ENCODE measurements around the gene HES6.
A peak's percentile ranks its signal among the peaks of the same experiment; 100 is the strongest.
"Not testable (repeated sequence)": the region's sequence is repeated elsewhere in the genome, so short reads cannot be mapped to it uniquely, and the experiment has no call there.

HES6 gene

GRCh38 chr2:238273433-238273832 is 33.6 kb upstream of the HES6 start:
- not testable (repeated sequence) for DNase-seq (ENCODE audit: low read depth in 2 of 2)

DNA sequence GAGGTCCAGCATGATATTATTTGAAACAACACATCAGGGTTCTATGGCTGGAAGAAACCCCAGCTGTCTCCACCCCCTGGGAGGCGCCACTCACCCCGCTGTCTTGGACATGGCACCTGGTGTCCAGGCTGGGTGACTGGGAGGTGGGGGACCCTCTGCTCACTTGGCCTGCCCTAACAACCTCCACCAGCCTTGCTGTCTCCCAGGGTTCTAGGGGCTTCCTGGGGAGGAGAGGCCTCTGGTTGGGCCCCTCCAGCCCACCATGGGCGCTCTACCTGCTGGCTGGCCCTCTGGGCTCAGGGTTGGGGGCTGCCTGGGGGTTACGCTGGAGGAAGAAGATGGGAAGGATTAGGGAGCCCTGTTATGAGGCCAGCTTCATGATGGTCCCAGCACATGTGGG is 32.3 kb upstream of the HES6 start:
- DNase-seq (ENCODE audit: low read depth in 2 of 2), result no peak

GRCh38 chr2:238271686-238272085 is 31.8 kb upstream of the HES6 start:
- DNase-seq (ENCODE audit: low read depth in 2 of 2), result not testable (repeated sequence)

DNA sequence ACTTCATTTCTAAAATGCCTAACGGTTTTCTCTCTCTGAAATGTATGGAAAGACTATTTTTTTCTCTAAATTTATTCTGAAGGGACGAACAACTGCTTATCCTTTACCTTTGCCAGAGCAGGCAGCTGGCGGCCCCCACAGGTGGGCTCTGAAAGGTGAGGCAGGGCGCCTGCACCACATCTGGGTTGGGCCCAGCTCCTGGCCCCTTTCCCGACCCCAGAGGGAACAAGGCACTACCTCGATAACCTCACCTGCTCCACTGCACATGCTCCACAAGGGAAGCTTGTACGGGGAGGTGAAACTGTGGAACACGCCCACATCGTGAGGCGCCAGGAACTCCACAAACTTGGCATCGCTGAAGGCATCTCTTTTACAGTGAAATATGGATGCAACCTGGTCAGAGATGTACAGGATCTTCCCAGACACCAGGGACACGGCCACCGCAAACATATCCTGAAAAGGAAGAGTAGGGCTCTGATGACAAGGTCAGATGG is 31.3 kb upstream of the HES6 start:
- DNase-seq (ENCODE audit: low read depth in 2 of 2), result no peak

DNA sequence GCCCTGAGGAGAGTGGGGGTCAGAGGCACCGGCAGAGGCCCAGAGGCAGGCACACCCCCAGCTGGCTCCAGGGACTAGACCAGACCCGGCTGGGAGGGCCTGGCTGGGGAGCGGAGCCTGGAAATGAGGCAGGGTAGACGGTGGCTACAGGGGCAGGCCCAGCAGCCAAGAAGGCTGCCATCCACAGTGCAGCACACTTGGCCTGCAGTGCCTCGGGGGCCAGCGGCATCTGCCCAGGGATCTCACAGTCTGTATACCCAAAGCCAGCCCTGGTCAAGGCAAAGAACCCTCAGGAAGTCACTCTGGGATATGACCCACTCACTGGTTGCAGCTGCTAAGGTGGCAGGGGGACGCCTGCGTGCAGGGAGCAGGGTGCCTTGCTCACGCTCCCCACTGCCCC is 30.8 kb upstream of the HES6 start:
- DNase-seq (ENCODE audit: low read depth in 2 of 2), result no peak

DNA sequence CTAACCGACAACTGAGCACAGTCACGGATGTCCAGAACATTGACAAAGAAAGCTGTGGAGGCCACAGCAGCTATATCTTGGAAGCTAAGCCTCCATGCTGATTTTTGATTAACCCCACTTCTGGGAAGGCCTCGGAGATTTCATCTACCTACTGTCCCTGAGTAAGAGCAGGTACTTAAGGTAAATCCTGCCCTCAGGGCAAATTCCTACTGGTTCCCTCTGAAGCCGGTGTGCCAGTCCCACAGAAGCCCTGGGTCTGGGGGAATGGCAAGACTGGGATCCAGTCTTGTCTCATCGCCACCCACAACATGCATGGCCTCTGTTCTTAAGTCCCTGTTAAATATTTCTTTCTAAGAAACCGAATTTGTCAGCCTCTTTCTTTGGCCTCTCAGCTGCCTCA is 29.9 kb upstream of the HES6 start:
- DNase-seq (ENCODE audit: low read depth in 2 of 2), result no peak

DNA sequence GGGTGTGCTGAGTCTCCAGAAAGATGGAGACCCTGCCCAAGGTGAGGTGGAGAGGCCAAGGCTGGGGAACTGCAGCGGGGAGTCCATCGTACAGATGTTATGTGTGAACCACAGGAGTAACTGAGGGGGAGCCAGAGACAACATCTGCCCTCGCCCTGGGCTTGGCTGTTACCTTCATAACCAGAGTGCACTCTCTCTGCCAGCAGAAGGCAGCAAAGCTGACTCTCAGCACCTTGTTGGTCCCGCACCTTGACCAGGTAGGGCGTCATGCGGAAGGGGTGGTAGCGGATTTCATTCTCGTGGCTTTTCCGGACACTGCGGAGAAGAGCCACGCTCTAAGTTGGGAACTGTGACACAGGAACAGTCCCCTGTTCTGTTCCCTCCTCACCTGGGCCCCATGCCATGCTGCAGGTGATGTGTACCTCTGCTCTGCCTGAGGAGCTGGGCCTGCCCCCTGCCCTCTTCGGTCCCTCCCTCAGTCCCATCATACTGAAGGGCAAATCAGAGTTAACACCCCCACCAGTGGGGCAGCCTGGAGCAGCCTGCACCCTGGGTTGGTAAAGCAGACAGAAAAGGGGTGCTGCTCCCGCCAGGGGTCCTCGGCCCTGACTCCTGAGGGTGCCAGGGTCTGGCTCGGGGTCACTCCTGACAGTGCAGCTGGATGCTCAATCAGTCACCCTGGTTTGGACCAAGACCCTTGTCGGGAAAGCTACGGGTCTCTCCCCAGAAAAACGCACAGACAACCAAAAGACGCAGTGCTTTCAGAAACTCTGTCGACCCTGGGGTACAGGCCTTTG is 28.2 kb upstream of the HES6 start:
- DNase-seq (ENCODE audit: low read depth in 2 of 2), result no peak

- no peak for DNase-seq (ENCODE audit: low read depth in 2 of 2)
These were observed 27.5 kb upstream of the HES6 start for GRCh38 chr2:238267341-238267710.

DNA sequence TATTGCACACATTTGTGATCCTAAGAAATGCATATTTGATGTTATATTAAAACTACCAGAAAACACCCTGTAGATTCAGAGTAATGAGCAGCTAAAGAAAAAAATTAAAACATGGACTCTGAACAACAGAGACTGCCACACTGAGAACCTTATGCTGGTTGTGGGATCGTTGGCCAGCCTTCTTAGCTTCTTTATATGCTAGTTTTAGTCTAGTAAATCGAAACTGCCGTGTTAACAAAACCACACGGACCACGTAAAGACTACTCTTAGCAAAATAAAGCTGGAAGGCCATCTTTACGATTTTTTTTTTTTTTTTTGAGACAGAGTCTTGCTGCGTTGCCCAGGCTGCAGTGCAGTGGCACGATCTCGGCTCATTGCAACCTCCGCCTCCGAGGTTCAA is 25.8 kb upstream of the HES6 start:
- DNase-seq (ENCODE audit: low read depth in 2 of 2), result no peak

DNA sequence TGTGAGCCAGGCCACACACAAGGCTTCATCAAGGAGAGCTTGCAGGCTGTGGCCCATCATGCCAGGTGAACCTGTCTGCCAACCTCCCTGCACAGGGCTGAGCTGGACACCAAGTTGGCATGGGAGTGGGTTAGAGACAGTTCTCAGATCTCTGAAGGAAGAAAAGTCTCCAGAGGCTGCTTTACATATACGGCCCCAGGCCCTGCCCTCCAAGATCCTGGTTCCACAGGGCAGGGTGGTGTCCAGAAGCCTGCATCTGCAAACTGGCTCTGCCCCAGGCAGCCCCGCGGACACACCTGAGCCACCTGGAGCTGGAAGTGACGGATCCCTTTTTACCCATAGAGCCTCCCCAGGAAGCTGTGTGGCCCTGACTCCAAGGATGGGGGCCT is 24.2 kb upstream of the HES6 start:
- DNase-seq (ENCODE audit: low read depth in 2 of 2), result no peak

DNA sequence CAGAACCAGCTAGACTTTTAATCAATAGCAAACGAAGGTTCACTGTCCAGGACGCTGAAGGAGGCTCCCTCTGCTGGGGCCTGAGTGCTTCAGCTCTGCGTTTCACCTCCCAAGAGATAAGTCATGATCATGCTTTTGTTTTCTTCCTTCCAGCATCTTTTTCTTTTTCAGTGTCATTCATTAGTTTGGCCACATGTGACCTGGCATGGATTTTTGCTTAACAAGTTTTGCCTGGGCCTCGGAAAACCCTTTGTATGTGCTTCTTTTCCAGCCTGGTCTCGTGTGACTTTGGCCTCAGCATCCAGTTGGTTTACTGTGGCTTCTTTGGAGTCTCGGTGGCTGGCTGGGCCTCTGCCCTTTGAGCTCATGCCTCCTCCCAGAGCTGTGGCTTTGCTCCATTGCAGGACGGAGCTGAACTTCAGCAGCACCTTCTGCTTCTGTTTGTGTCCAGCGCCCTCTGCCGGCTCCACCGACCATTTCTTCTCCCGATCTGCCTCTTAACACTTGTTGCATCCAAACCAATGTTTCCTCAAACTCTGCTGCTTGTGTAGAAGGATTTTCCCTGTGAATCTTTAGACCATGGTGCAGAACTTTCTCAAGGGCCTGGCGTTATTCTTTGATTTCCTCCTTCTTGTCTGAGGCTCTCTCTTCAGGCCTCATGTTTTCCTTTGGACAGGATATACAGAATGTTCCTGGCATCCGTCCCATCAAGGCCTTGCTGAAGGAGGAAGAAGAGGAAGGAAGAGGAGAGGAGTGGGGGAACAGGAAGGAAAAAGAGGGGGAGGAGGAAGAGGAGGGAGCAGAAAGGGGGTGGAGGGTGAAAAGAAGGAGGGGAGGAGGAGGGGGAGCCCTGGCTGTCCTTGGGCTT is 23.6 kb upstream of the HES6 start:
- DNase-seq (ENCODE audit: low read depth in 2 of 2), result peak; percentile 36 to 52

- no peak for DNase-seq (ENCODE audit: low read depth in 2 of 2)
These were observed 22.8 kb upstream of the HES6 start for GRCh38 chr2:238262496-238263122.

DNA sequence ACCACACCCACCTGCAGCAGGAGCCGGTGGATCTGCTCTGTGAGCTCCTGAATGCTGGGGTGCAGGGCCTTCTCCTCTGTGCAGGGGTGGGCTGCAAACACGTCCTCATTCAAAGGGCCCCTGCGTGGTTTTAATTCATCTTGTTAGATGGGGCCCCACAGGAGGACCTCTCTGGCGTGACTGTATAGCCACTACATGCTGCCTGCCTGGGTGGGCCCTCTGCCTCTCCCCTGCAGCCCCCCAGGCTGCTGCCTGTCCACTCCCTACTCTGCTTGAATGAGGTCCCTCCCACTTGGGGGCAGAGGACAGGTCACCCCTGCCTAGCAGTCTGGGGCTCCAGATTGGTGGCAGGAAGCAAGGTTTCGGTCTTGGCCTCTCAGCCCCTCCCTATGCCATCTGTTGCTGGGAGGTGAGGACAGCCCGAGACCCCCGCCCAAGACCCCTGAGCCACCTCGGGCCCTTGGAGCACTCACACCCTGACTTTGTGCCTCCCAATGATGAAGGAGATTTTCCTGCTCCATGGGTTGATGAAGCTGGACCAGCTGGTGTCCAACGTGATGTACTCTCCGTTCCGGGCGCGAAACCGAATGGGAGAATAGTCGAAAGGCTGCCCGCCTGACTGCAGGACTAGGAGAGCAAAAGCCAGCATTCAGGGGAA is 22.0 kb upstream of the HES6 start:
- no peak for DNase-seq (ENCODE audit: low read depth in 2 of 2)

- no peak for DNase-seq (ENCODE audit: low read depth in 2 of 2)
These were observed 21.0 kb upstream of the HES6 start for GRCh38 chr2:238260883-238261282.

DNA sequence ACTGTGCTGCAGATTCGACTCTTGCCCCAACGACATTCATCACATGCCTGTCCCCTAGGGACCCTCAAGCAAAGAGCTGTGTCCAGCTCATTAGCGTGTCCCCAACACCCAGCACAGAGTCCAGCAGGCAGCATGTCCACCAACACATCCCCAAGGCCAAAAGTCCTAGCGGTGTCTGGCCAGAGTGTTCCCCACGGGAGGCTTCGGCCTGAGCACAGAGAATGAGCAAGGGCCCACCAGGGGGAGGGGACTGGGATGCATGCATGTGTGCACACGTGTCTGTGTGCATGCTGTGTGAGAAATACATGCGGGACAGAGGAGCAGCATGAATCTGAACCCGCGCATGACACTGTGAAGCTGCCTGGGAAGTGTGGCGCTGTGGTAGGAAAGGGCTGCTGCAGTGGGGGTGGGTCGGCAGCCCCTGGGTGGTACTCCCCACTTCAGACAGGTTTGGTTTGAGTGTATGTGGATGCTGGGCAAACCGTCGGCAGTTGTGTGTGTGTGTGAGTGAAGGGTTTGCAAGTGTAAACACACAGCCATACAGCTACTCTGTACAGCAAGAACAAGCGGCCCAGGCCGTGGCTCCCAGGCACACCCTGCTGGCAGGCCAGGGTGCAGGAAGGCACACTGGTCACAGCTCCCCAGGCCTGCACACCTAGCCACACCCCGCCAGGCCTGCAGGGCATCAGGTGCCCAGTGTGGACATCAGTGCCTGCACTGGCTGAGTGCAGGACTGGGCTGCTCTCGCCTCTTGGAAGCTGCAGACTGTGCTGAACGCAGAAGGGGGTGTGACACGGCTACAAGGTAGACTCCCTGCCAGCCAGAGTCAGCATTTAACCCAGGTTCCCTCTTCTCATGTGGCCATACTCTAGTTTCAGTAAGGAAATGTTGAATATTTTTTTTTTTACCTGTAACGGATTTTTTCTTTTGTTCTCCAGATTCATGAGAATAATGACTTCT is 19.5 kb upstream of the HES6 start:
- DNase-seq (ENCODE audit: low read depth in 2 of 2), result no peak

- no peak for DNase-seq (ENCODE audit: low read depth in 2 of 2)
These were observed 18.2 kb upstream of the HES6 start for GRCh38 chr2:238257786-238258700.

GRCh38 chr2:238256594-238257104 is 16.8 kb upstream of the HES6 start:
- DNase-seq (ENCODE audit: low read depth in 2 of 2), result peak; percentile 51 to 55

- DNase-seq (ENCODE audit: low read depth in 2 of 2), result no peak
These were observed 16.3 kb upstream of the HES6 start for GRCh38 chr2:238256111-238256510.

GRCh38 chr2:238255636-238256035 is 15.8 kb upstream of the HES6 start:
- no peak for DNase-seq (ENCODE audit: low read depth in 2 of 2)
